ENCODE data around the gene CIITA. TPM values are rescaled to one million over a fixed set of nuclear protein-coding genes. Genes with fewer than 3 reads are reported as not detected.

CIITA gene
- total RNA-seq, 1 experiment from 2014 or later: not detected

DNA sequence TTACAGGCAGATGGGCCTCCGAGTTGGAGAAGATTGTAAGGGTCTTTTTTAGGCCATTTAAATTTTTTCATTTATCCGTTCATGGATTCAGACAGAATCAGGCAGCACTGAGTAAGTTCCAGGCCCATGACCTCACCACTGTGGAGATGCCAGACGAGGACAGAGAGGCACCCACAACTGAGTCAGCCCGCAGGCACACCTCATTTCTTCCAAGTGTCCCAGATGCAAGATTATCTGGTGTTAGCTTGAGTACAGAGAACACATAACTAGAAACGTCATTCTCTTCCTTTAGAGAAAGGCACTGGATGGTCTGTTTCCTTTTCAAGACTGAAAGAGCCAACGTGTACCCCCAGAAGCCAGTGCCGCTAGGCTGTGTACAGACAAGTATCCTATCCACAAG lies 84.2 kb downstream of the CIITA start:
- Histone ChIP-seq H3K18ac (ENCODE audit: insufficient read length, low read depth, low read length) (no peak overlapping the region), H3K4me2 (ENCODE audit: insufficient read depth, insufficient read length, low read length) (no peak overlapping the region), H2BK20ac (ENCODE audit: low read depth, low read length, poor library complexity, severe bottlenecking) (no peak overlapping the region), H4K20me1 (ENCODE audit: control insufficient read depth, insufficient read depth, insufficient read length) (no peaks in the 10 kb centered on the region), H4K8ac (replicated peaks; ENCODE audit: insufficient read length, low read depth, low read length) (no peak overlapping the region), H3K14ac (ENCODE audit: insufficient read depth, low read length) (no peak overlapping the region), H2BK12ac (ENCODE audit: insufficient read length, low read depth, low read length) (no peak overlapping the region), H3K9ac (ENCODE audit: extremely low read depth, insufficient read length, low read length) (no peak overlapping the region), H2AFZ (ENCODE audit: low read length) (no peak overlapping the region), H2BK5ac (ENCODE audit: insufficient read length, low read length) (no peak overlapping the region), H2BK15ac (ENCODE audit: low read depth, low read length) (no peak overlapping the region), H4K5ac (ENCODE audit: insufficient read length, low read depth, low read length) (no peak overlapping the region), H3K79me2 (ENCODE audit: insufficient read depth, low read length) (no peaks in the 10 kb centered on the region), H3K27me3 (ENCODE audit: insufficient read depth, low read length) (no peaks in the 10 kb centered on the region), H3K4me1 (ENCODE audit: insufficient read depth, low read length) (no peaks in the 10 kb centered on the region), H2BK120ac (ENCODE audit: low read depth, low read length, poor library complexity, severe bottlenecking) (no peak overlapping the region), H3T11ph (ENCODE audit: low read length) (no peak overlapping the region), H3K23me2 (ENCODE audit: insufficient read length, low read depth, low read length, poor library complexity, severe bottlenecking) (no peaks in the 10 kb centered on the region), H4K91ac (ENCODE audit: insufficient read length, low read depth, low read length) (no peak overlapping the region), H3K9me3 (ENCODE audit: control insufficient read depth, low read depth, low read length) (no peaks in the 10 kb centered on the region), H2AK5ac (ENCODE audit: insufficient read length, low read length) (no peak overlapping the region), H3K23ac (ENCODE audit: insufficient read length, low read depth, low read length) (no peak overlapping the region), H3K79me1 (ENCODE audit: insufficient read depth, low read depth, low read length, poor library complexity, severe bottlenecking) (no peaks in the 10 kb centered on the region), H3K56ac (ENCODE audit: insufficient read length, low read depth, low read length) (no peak overlapping the region), H3K4ac (ENCODE audit: low read depth, low read length) (no peak overlapping the region), H3K27ac (ENCODE audit: insufficient read length, low read depth, low read length) (no peak overlapping the region)
- no CpG with 5 or more reads among the region's 7 CpGs for WGBS (ENCODE audit: extremely low coverage, insufficient read length, low lambda C conversion rate)
- Mint-ChIP-seq H3K27ac (peak overlapping the region in 1 of 3 experiments; percentile 27; a peak in 2 of 7 replicates), H3K36me3 (ENCODE audit: insufficient read depth in 1 of 3, low read depth in 3 of 3) (peaks cover 0 to 20% (median 9%) of the 10 kb centered on the region in 3 experiments; a peak in 5 of 7 replicates), H3K4me3 (no peak overlapping the region), H3K9me3 (no peaks in the 10 kb centered on the region), H3K4me1 (peaks cover 5% of the 10 kb centered on the region in 2 experiments), H3K27me3 (ENCODE audit: low read depth) (no peaks in the 10 kb centered on the region)
- DNase-seq: no peak
- TF ChIP-seq, protein P1, sequence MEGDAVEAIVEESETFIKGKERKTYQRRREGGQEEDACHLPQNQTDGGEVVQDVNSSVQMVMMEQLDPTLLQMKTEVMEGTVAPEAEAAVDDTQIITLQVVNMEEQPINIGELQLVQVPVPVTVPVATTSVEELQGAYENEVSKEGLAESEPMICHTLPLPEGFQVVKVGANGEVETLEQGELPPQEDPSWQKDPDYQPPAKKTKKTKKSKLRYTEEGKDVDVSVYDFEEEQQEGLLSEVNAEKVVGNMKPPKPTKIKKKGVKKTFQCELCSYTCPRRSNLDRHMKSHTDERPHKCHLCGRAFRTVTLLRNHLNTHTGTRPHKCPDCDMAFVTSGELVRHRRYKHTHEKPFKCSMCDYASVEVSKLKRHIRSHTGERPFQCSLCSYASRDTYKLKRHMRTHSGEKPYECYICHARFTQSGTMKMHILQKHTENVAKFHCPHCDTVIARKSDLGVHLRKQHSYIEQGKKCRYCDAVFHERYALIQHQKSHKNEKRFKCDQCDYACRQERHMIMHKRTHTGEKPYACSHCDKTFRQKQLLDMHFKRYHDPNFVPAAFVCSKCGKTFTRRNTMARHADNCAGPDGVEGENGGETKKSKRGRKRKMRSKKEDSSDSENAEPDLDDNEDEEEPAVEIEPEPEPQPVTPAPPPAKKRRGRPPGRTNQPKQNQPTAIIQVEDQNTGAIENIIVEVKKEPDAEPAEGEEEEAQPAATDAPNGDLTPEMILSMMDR (conservative IDR thresholded peaks at IDR 0.05): no peak
